Suprapubic skin (tissue), 4 donors: Measurements from ENCODE around the gene SLC28A1. TPM values are rescaled to one million over a fixed set of nuclear protein-coding genes. Genes with fewer than 3 reads are reported as not detected.

Experiments used
- DNase-seq, 2 donors: peaks; one replicate each; pipeline ENCODE4 v3.0.0-alpha.2; 2019; ENCODE audit warnings: low spot score in 2 of 2
- H3K27ac ChIP-seq: fragments of 200-600 bp; sonication (generic); one replicate; pipeline ENCODE4 v1.5.1; 2019
- H3K27me3 ChIP-seq: fragments of 200-600 bp; sonication (generic); one replicate; pipeline ENCODE4 v1.5.1; 2019
- H3K36me3 ChIP-seq: fragments of 200-600 bp; sonication (generic); one replicate; pipeline ENCODE4 v1.5.1; 2019
- H3K4me1 ChIP-seq: fragments of 200-600 bp; sonication (generic); one replicate; pipeline ENCODE4 v1.5.1; 2019
- H3K4me3 ChIP-seq: fragments of 200-600 bp; sonication (generic); one replicate; pipeline ENCODE4 v1.5.1; 2019; ENCODE audit warnings: mild to moderate bottlenecking
- H3K9me3 ChIP-seq: fragments of 200-600 bp; sonication (generic); one replicate; pipeline ENCODE4 v1.5.1; 2019
- EP300 ChIP-seq: sonication (generic); formaldehyde crosslinking; IDR thresholded peaks from one replicate; pipeline ENCODE4 v1.6.1; 2017; ENCODE audit warnings: antibody characterized with exemption
- POLR2A ChIP-seq, 2 donors: fragments of 450-650 bp; IDR thresholded peaks; one replicate each; pipeline ENCODE4 v1.6.1; 2017; ENCODE audit warnings: antibody characterized with exemption in 2 of 2, mild to moderate bottlenecking in 2 of 2, moderate library complexity in 2 of 2
- POLR2AphosphoS5 ChIP-seq, 3 donors: sonication (generic); formaldehyde crosslinking; IDR thresholded peaks; one replicate each; pipeline ENCODE4 v1.6.1; 2017; ENCODE audit warnings: antibody characterized with exemption in 3 of 3
- WGBS: methylation state at CpG from one replicate; pipeline ENCODE4 v1.1.5; 2018; 5-methylcytosine and 5-hydroxymethylcytosine counted together
- total RNA-seq, 4 donors: library from RNA; depleted of rRNA; stranded (reverse); fragments of >200 nt; gene quantifications; one replicate each; pipeline ENCODE4 v1.1.0, GENCODE V29; 2016
- TF ChIP-seq, protein P1 (sequence below), 2 donors: fragments of 200-600 bp in 1 of 2; fragments of 450-650 bp in 1 of 2; sonication (generic) in 1 of 2; IDR thresholded peaks; one replicate each; pipeline ENCODE4 v1.5.1; 2016 to 2019; ENCODE audit warnings: antibody characterized with exemption in 2 of 2, mild to moderate bottlenecking in 1 of 2, moderate library complexity in 1 of 2

SLC28A1 gene
- total RNA-seq, 4 donors from 2014 or later: not detected

DNA sequence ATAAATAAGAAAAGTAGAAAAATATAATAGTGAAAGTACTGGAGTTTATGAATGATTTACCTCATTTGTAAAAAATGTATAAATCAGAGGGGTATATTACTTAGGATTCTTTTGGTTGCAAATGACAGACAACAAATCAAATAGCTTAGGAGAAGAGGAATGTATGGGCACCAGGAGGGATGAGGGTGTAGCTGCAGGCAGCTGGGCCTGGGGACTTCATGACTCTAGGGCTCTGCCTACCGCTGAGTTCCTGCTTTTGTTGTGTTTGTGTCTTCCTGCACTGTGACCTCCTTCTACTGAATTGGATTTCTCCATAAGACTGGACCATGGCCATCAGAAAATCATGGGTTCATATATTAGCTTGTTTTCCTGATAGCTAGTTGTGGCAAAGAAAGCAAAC is 69.3 kb downstream of the SLC28A1 start:
- no peaks in the 10 kb centered on the region for H3K36me3 ChIP-seq
- peaks cover 12% of the 10 kb centered on the region for H3K4me1 ChIP-seq
- WGBS: 43% methylated on average over 1 of the region's 1 CpG
- TF ChIP-seq POLR2AphosphoS5 (IDR thresholded peaks at IDR 0.05): no peak
- H3K9me3 ChIP-seq: no peaks in the 10 kb centered on the region
- no peak overlapping the region for H3K4me3 ChIP-seq
- H3K27ac ChIP-seq: no peak overlapping the region
- DNase-seq: no peak
- H3K27me3 ChIP-seq: no peaks in the 10 kb centered on the region

DNA sequence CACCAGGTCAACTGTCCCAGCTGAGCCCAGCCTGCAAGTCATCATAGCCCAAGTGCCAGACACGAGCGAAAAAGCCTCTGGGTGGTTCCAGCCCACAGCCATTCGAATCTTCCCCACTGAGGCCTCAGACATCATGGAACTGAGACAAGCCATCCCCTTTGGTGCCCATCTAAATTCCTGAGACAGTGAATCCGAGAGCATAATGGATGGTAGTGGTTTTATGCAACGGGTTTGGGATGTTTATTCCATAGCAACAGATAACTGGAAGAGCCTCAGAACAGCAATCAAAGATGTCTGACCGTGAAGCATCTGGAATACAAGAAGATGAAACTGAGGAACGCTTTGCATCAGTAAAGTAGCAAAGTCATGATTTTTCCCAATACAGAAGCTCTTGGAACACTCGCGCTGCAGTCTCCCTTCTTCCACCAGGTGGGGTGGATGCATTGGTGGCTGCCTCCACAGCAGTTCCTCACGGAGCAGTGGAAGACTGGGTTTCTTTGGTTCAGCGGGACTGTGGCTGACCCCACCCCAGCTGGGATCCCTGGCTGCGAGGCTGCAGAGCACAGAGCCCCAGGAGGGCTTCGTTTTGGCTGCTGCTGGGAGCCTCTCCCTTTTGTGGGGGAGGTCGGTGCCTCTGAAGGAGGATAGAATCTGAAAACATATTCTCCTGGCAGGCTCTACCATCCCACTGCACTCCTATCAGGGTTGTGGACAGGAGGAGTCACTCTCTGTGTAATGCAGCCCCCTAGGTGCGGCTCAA is 70.8 kb downstream of the SLC28A1 start:
- peak; percentile 75 to 88 for DNase-seq
- TF ChIP-seq EP300 (no peak), POLR2AphosphoS5 (IDR thresholded peaks at IDR 0.05) (no peak)
- TF ChIP-seq, protein P1, sequence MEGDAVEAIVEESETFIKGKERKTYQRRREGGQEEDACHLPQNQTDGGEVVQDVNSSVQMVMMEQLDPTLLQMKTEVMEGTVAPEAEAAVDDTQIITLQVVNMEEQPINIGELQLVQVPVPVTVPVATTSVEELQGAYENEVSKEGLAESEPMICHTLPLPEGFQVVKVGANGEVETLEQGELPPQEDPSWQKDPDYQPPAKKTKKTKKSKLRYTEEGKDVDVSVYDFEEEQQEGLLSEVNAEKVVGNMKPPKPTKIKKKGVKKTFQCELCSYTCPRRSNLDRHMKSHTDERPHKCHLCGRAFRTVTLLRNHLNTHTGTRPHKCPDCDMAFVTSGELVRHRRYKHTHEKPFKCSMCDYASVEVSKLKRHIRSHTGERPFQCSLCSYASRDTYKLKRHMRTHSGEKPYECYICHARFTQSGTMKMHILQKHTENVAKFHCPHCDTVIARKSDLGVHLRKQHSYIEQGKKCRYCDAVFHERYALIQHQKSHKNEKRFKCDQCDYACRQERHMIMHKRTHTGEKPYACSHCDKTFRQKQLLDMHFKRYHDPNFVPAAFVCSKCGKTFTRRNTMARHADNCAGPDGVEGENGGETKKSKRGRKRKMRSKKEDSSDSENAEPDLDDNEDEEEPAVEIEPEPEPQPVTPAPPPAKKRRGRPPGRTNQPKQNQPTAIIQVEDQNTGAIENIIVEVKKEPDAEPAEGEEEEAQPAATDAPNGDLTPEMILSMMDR (IDR thresholded peaks at IDR 0.05): peak; percentile 51 to 82
- no peak overlapping the region for H3K27ac ChIP-seq
- WGBS: 21% methylated on average over 13 of the region's 15 CpGs
- H3K4me1 ChIP-seq: peaks cover 8% of the 10 kb centered on the region
- no peaks in the 10 kb centered on the region for H3K36me3 ChIP-seq
- no peaks in the 10 kb centered on the region for H3K27me3 ChIP-seq
- no peaks in the 10 kb centered on the region for H3K9me3 ChIP-seq
- H3K4me3 ChIP-seq: peak overlapping the region; percentile 29

DNA sequence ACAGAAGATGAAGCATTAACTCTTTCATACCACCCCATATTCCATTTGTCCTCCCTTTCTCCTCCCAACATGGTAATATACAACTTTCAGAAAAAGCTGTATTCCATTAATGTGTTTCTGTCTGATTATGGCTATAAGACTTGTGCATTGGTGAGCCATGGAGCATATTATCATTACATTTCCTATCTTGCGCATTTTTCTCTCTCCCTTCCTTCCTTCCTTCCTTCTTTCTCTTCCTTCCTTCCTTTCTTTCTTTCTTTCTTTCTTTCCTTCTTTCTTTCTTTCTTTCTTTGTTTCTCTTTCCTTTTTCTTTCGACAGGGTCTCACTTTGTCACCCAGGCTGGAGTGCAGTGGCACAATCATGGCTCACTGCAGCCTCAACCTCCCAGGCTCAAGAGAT is 71.7 kb downstream of the SLC28A1 start:
- H3K27ac ChIP-seq: no peak overlapping the region
- no peak for TF ChIP-seq POLR2AphosphoS5 (IDR thresholded peaks at IDR 0.05)
- H3K27me3 ChIP-seq: no peaks in the 10 kb centered on the region
- H3K4me1 ChIP-seq: peaks cover 8% of the 10 kb centered on the region
- 94% methylated on average over 2 of the region's 2 CpGs for WGBS
- H3K36me3 ChIP-seq: no peaks in the 10 kb centered on the region
- H3K4me3 ChIP-seq: no peak overlapping the region
- no peaks in the 10 kb centered on the region for H3K9me3 ChIP-seq
- no peak for DNase-seq

DNA sequence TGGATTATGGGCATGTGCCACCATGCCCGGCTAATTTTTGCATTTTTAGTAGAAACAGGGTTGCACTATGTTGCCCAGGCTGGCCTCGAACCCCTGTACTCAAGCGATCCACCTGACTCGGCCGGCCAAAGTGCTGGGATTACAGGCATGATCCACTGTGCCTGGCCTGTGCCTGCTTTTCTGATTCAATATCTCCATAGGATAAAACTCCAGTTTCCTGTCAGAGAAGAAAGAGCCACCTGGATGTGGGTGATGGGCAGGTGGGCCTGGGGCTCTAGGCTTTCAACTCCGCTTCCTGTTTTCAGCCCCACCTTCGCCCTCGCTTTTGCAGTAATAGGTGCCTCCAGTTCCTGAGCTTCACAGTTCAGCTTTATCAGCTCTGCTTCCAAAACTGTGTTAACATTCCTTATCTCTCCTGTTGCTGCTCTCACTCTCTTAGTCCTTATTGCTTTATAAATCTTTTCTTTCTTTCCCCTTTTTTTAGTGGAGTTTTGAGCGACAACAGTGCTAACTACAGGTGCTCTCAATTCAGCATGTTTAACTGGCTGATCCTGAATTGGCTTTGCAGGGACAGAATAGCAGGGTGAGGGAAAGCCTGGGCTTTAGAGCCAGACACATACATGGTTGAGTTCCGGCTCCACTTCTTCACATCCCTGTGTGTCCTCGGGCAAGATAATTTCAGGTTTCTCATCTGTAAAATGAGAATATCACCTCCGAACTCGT is 76.1 kb downstream of the SLC28A1 start:
- H3K27ac ChIP-seq: no peak overlapping the region
- H3K4me3 ChIP-seq: no peak overlapping the region
- peaks cover 4% of the 10 kb centered on the region for H3K4me1 ChIP-seq
- H3K9me3 ChIP-seq: no peaks in the 10 kb centered on the region
- TF ChIP-seq POLR2AphosphoS5 (IDR thresholded peaks at IDR 0.05): no peak
- TF ChIP-seq, protein P1 (IDR thresholded peaks at IDR 0.05): no peak
- TF ChIP-seq POLR2A (IDR thresholded peaks at IDR 0.05): no peak
- TF ChIP-seq EP300: no peak
- 86% methylated on average over 13 of the region's 13 CpGs for WGBS
- no peaks in the 10 kb centered on the region for H3K27me3 ChIP-seq
- H3K36me3 ChIP-seq: no peaks in the 10 kb centered on the region
- DNase-seq: no peak

DNA sequence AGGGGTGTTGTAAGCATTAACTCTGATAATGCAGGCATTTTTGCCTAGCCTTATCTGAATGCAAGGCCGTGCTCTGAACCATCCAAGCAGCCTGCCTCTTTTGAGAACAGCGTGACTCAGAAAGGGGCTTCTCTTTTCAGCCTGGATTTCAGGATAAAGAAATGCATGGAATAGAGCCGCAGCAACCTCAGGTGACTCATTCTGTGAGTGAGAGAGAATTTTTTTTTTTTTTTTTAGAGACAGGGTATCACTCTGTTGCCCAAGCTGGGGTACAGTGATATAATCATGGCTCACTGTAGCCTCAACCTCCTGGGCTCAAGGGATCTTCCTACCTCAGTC is 76.6 kb downstream of the SLC28A1 start:
- Histone ChIP-seq H3K27me3 (no peaks in the 10 kb centered on the region), H3K9me3 (no peaks in the 10 kb centered on the region), H3K27ac (no peak overlapping the region), H3K36me3 (no peaks in the 10 kb centered on the region), H3K4me3 (no peak overlapping the region), H3K4me1 (no peaks in the 10 kb centered on the region)
- no peak for TF ChIP-seq EP300
- TF ChIP-seq POLR2AphosphoS5 (IDR thresholded peaks at IDR 0.05): no peak
- TF ChIP-seq POLR2A (IDR thresholded peaks at IDR 0.05): no peak
- TF ChIP-seq, protein P1 (IDR thresholded peaks at IDR 0.05): no peak
- DNase-seq: no peak
- 96% methylated on average over 3 of the region's 3 CpGs for WGBS

DNA sequence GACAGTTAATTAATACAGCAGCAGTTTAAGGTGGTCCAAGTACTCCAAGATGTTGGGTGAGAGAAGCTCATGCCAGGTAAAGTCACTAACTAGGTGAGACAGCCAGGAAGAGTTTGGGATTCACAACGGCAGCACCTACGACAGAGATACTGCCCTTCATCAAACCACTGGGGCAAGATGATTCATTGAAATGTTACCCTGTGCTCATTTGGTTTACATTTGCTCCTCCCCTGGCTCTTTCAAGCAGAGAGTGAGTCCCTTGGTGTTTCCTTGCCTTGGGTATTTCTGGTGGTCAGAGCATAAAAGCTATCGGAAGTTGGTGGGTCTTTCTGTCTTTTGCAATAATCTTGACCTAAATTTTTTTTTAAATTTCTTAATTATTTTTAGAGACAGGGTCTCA is 77.2 kb downstream of the SLC28A1 start:
- no peak for TF ChIP-seq EP300
- TF ChIP-seq POLR2AphosphoS5 (IDR thresholded peaks at IDR 0.05): no peak
- no peak for TF ChIP-seq POLR2A (IDR thresholded peaks at IDR 0.05)
- TF ChIP-seq, protein P1 (IDR thresholded peaks at IDR 0.05): no peak
- Histone ChIP-seq H3K27ac (no peak overlapping the region), H3K36me3 (no peaks in the 10 kb centered on the region), H3K4me1 (no peaks in the 10 kb centered on the region), H3K4me3 (no peak overlapping the region), H3K9me3 (no peaks in the 10 kb centered on the region), H3K27me3 (no peaks in the 10 kb centered on the region)
- DNase-seq: no peak
- WGBS: 60% methylated on average over 3 of the region's 3 CpGs
